HG03558 (cell line): ENCODE results near the gene LRIT2.

Experiments used
- ATAC-seq: cut with Tn5 transposase; IDR thresholded peaks from one replicate; pipeline ENCODE4 v1.9.1; 2021; ENCODE audit warnings: moderate number of reproducible peaks; ENCODE audit not compliant: unreplicated experiment; ENCODE audit errors: extremely low read depth

LRIT2 gene

DNA sequence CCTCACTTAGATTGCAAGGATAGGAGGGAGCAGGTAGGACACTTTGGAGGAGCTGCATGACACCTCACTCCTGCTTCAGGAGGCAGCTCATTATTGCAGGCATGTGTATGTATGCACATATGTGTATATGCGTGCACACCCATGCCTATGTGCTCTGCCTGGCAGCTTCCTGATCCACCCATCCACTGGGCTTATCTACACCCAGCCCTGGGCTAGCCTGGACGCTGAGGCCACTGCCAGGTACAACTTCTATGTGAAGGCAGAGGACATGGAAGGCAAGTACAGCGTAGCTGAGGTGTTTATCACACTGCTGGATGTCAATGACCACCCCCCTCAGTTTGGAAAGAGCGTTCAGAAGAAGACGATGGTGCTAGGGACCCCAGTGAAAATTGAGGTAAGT, 13.3 kb downstream of the LRIT2 start:
- no peak for ATAC-seq

- ATAC-seq = no peak
Observed at GRCh38 chr10:84211566-84211965, 13.8 kb downstream of the LRIT2 start.

GRCh38 chr10:84208023-84208422, 17.3 kb downstream of the LRIT2 start:
- no peak for ATAC-seq

GRCh38 chr10:84205853-84206525, 19.4 kb downstream of the LRIT2 start:
- ATAC-seq = no peak

DNA sequence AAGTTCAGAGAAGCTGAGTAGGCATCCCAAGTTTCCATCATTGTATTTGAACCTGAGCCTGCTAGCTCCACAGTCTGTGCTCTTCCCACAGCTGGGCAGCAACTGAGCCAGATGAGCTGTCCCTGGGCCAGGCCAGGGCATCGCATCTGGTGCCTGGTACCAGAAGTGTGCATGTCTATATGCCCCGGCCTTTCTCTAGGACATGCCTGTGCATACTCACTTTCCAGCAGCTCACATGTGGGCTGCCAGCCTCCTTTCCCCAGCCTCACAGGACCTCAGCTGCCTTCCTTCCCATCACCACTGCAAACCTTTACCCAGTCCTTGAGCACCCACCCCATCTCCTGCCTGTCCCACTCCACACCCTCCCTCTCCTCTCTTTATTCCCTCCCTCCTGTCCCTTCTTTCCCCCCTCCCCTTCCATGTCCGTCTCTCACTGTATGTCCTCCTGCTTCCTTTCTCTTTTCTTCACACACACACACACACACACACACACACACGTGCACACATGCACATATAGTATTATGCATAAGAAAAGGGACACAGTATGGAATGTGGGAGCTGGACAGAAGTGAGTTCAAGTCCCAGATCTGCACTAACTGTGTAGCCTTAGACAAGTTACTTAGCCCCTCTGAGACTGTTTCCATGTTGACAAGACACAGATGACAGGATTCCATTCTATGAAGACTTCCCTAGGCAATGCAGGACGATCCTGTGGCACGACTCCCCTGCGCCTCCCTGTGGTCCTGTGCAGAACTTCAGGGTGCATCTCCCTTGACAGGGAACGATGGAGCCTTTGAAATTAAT, 20.1 kb downstream of the LRIT2 start:
- peak; percentile 68 for ATAC-seq

GRCh38 chr10:84204610-84205009, 20.7 kb downstream of the LRIT2 start:
- no peak for ATAC-seq

GRCh38 chr10:84204122-84204521, 21.2 kb downstream of the LRIT2 start:
- ATAC-seq = peak; percentile 53

GRCh38 chr10:84202349-84202748, 23.0 kb downstream of the LRIT2 start:
- no peak for ATAC-seq

- ATAC-seq = no peak
Observed at GRCh38 chr10:84201682-84202081, 23.7 kb downstream of the LRIT2 start.

DNA sequence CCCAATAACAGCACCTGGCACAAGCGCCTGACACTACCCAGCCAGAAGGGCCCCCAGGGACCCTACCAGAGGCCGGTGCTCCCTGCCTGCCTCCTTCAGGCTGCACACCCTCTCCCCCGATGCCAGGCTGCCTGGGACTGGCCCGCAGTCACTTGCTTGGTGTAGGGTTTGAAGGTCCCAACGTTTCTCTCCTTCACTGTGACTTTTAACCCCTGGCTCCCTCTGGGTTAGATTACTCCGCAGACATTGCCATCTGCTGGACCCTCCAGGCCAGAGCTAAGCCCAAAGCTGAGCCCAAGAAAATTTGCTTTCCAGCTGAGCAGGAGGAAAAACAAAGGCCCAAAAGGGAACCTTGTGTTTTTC, 24.1 kb downstream of the LRIT2 start:
- no peak for ATAC-seq

DNA sequence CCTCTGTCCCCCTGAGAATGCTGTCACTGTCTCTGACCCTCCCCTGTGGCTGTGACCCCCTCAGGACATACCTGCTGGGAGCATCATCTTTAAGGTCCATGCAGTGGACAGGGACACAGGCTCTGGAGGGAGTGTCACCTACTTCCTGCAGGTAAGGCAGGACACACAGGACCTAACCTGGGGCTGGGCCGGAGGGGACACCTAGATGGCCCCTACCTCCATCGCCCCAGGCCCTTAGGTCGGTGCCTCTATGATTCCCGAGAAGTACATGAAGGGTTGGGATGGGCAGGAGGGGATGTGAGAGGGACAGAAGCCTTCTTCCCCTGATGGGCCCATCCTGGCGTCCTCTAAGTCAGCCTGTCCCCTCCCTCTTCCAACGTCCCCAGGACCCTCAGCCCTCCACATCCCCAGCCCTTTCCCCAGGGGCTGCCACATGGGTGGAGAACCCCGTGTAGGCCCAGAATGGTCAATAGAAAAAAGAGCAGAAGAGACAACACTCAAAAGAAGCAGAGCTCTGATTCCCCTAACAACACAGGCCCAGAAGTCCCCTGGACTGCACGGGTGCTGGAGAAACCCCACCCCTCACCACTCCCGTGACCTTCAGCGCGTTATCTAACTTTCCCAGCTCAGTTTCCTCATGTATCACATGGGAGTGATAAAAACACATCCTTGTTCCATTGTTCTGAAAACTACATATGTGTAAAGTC, 24.7 kb downstream of the LRIT2 start:
- ATAC-seq = no peak

GRCh38 chr10:84198206-84198915, 27.0 kb downstream of the LRIT2 start:
- ATAC-seq = no peak

DNA sequence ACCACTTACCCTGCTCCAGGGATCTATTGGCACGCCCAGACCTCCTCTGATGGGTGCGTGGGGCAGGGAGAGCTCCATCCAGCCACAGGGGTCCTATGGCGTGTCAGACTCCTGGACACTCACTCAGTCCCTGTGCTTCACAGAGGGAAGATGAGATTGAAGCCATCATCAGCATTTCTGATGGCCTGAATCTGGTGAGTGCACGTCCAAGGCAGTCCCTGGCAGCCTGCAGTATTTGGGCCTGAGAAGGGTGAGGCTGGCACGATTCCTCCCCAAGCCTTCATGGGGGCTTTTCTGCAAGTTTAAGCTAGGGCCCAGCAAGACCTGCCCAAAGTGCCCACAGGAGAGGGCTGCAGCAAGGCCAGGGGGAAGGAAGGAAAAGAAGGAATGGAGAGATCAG, 27.7 kb downstream of the LRIT2 start:
- no peak for ATAC-seq

DNA sequence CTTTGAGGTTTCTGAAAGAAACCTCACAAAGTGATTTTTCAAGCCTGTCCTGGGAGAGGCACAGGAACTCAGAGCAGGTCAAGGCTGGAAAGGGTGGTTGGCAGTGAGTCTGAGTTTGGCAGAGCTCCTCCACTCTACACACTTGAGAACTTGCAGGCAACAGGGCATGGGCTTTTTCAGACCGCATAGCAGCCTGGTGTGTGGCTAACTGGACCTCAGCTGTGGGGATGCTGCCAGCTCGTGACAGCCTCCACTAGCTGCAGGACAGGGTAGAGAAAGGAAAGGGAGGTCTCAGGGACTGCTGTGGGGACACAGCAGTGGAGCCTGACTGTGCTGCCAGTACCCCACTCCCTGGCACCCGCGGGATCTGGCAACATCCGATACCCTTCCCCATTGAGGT, 28.4 kb downstream of the LRIT2 start:
- ATAC-seq = no peak

DNA sequence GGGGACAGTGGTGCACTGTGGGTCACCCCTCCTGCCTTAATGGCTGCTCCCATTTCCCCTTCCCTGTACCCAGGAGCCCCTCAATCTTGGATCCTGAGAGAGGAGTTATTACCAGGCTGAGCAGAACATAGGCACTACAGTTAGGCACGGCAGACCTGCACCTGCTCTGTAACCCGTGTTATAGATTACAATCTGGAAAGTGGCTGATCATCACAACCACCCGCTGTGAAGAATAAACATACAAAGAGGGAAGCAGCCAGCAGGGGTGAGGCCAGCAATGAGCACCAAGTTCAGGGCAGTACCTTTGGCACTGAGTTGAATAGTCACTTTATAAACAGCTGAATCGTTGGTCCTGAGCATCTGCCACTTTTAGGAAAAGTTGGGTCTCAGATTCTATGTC, 29.3 kb downstream of the LRIT2 start:
- ATAC-seq = no peak

DNA sequence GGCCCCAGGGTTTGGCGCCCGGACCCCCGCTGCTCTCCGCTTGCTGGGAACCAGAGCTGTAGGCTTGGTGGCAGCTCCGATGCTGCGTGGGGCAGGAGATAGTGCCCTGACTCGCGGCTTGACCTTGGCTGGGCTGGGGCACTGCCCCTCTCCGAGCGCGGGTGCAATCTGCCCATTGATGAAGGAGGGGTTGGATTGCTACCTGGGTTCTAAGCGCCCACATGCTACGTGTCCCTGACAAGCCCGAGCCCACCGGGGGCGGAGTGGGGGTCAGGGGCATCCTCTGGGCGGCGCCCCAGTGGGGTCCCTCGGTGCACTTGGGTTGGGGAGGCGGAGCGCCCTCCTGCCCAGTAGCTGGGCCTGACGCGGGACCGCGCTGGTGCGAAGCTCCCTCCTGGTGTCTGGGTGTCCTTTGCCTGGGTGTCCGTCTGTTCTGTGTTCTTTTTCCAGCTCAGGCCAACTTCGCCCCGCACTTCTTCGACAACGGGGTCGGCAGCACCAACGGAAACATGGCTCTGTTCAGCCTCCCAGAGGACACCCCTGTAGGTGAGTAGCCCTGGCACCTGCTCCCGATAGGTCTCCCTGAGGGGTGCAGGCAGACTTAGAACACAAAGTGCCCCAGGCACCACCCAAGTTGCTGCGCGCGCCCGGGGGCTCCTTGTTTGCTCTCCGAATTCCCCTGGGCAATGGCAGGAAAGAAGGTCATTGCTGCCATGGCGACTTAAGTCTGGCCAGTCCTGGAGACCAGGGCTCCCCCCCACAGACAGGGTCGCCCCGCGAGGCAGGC, 30.1 kb downstream of the LRIT2 start:
- ATAC-seq = no peak

GRCh38 chr10:84194424-84195043, 30.8 kb downstream of the LRIT2 start, which contains the start of gene CDHR1:
Gene CDHR1 (plus strand): TSS chr10:84194537. CDS start chr10:84194761, 224 bp downstream.
- ATAC-seq = peak; percentile 81

GRCh38 chr10:84193846-84194423, 31.4 kb downstream of the LRIT2 start:
- no peak for ATAC-seq

DNA sequence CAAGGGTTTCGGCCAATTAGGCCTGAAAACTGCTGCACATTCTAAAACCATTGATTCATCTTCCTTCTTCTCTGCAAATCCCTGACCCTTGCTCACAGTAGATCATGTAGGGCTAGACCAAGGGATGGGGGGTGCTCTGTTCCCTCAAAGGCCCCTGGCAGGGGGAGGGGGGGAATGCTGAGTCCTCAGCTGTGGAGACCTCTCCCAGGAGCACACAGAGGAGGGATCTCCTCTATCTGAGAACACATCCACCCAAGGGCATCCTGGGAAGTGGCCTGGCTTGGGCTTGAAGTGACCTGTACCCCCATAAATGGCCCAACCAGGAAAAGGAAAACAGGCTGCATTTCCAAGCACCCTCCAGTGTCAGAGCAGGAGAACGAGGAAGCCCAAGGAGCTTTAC, 32.0 kb downstream of the LRIT2 start:
- ATAC-seq = no peak
